GM18520 (cell line): Measurements from ENCODE around the gene KCTD16.
A peak's percentile ranks its signal among the peaks of the same experiment; 100 is the strongest.

Experiments
- ATAC-seq: cut with Tn5 transposase; IDR thresholded peaks from one replicate; pipeline ENCODE4 v1.9.1; 2021; ENCODE audit not compliant: unreplicated experiment

Gene KCTD16

DNA sequence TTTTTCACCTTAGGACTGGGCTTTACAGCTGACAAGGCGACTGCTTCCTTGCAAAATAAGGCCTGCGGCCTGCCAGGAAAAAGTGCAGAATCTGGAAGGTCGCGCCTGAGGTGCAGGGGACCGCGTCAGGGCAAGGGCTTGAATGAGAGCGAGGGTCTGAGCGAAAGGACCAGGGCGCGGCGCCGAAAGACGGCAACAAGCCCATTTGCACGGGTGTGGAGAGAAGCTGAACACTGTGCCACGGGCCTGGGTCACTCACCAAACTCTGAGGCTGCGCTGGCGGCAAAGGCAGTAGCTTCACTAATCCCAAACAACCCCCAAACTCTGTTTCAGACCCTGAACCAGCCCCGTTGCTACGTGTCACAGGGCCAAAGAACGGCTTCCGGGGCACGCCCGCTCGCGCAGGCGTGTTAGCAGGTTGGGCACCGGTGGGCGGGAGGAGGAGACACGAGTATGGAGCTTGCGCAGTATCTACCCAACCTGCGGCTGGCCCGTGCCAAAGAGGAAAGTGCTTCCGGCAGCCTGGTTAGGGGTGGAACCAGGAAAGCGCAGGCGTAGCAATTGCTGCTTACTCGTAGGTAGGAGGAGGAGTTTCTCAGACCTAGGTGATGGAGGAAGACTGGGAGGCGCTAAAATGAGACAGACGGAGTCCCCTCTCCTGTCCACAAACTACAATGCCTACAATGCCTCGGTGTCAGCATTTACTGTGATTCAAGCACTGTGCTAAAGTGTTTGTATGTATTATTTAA, at the start of gene KCTD16, which contains the start of gene YIPF5:
TSS of gene KCTD16 (plus strand) at position 598 of the 749 bp plus-strand sequence.
TSS of gene YIPF5 (minus strand) at position 384 of the 749 bp plus-strand sequence. CDS start 704 bp downstream, outside the sequence.
- ATAC-seq = peak; percentile 100

DNA sequence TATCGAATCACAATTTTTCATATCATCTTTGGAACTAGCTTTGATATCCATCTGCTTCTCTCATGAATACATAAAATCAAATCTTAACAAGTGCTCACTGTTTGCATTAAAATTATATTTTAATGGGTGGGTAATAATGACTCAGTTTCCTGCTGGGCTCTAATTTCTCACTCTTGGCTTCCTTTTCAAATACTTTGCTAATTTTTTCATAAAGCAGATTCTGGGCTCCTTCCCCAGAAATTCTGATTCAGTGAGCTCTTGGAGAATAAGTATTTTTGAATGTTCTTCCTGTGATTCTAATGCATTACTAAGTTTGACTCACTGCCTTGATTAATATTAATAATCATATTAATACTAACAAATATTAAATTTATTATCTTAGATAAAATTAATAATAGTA, 49.1 kb upstream of the KCTD16 start:
- no peak for ATAC-seq

DNA sequence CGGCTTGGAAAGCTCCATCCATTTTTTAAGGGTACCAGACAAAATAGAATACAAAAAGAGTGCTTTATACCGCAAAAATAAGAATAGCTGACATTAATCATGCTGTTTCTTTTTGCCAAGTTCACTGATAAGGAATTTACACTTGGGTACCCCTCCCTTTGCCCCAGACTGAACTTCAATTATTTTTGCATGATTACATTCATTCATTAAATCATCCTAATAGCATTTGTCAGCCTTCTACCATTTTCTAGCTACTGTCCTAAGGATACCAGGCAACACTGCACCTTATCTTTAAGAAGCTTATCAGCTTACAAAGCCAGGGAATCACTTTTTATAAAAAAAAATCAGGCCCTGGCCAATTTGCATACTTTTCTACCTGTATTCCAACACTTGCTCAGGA, 48.6 kb upstream of the KCTD16 start:
- no peak for ATAC-seq

DNA sequence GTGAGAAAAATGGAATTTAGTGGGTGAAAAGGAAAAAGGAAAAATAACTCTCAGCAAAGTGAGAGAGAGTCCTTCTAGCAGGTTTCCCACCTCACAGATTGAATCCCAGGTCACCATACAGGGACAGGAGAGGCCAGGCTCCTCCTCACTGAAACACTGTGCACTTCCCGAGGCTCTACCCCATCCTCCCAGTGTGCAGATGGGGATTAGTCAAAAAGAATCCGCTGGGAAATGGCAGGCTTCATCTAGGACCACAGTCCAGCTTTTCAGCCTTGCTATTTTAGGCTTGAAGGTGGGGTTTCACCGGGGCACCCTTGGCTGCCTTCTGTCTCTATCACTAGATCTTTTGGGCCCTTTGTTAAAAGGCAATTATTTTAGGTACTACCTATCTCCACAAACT, 48.0 kb upstream of the KCTD16 start:
- no peak for ATAC-seq

DNA sequence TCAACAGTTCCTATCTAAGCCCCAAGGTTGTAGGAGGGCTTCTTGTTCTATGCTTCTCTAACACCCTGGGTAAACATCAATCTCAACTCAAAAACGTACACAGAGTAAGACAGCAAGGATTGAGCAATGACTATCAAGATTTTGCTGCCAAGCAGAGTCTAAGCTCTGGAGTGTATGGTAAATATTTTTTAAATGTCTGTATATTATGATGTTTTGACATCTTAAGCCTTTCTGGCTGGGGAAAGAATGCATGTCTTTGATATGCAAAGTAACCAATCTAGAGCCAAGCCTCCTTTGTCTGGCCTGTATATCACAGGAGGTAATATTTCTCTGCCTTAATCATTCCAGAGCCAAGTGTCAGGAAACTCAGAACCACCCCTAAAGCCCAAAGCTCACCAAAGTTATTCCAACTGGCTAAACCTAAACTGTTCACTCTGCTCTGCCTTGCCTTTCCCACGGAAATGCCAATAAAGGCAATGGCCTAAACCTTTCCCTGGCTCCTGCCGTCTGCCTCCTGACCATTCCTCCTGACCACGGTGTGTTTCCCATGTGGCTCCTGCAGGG, 45.4 kb upstream of the KCTD16 start:
- ATAC-seq = no peak

DNA sequence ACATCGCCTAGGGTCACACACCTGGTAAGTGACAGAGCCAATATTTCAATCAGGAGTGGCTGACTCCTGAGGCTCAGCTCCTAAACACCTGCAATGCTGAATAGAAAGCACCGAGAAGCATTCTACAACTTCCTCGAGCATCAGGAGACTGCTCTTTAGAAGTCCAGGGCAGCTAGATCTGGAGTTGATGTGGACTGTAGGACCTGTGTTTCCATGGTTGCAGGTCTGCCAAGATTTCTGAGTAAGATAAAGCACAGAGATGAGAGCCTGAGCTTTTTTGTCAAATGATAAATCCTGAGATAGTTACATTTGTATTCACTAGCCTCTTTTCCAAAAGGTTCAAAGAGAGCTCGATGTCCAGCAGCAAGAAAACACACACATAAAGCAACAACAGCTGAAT, 44.0 kb upstream of the KCTD16 start:
- no peak for ATAC-seq

DNA sequence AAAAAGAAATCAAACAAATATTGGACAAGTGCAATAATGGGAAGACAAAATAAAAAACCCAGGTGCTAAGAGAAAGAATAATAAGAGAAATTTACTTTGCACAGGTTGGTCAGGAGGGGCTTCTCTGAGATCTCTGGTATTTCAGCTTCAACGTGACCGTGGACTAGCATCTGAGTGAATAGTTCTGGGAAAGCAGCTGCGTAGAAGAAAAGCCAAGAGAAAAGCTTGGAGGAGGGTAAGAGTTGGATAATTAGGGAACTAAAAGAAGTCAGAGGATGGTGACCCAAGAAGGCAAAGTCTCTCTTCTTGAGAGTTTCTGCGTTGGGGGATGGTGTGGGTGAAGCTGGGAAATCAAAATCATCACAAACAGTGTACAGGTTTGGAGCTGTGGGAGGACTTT, 41.8 kb upstream of the KCTD16 start:
- ATAC-seq = no peak

DNA sequence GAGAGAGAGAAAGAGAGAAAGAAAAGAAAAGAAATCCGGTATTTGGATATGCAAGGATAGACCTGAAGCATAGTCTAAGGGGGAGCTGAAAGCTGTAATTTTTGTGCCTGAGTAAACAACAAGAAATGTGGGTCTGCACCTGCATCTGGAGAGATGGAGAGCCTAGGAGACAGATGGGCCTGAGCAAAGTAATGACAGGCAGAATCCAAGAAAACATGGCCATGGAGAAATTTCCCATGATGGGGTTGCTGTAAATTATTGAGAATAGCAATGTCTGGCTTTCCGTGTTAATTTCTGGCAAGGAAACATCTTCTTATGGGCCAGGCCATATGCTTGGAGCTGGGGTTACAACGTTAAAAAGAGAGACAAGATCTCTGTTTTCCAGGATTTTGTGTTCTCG, 40.4 kb upstream of the KCTD16 start:
- no peak for ATAC-seq

DNA sequence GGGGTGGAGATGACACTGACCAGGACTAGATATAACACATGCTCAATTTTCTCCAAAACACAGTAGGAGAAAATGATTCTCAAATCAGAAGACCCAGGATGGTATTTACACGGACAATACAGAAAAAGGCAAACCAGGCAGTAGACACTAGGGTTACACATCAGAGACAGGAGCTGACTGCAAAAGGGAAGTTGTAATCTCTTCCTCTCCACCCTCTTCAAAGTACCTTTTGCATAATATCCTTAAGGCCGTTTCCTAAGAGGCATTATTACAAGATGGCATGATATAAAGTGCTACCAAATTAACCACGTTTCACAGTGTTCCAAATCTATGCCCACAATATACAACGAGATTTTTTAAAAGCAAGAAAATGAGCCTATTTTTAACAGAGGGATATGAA, 39.4 kb upstream of the KCTD16 start:
- ATAC-seq = no peak

DNA sequence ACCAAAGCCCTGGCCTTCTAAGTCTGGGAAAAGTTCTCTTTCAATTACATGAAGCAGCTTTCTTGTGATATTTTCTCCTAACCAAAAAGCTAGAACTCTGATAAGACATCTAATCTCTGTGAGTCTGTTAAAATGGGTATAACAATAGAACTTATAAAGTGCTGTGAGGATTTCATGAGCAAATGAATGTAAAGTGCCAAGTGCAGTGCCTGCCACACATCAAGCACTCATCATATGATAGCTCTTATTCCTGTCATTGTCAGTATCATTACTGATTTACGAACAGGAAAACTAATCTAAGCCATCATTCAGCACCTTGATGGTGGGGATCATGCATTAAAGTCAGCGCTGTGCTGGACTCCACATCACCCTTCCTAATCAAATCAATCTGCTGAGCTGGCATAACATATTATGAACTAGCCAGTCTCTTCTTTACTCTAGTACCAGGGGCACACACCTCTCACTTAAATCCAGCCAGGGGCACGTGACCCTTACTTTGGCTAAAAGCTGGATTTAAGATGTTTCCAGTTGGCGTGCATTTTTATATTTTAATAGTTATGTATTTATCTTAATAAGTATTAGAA, 37.5 kb upstream of the KCTD16 start:
- ATAC-seq = no peak

DNA sequence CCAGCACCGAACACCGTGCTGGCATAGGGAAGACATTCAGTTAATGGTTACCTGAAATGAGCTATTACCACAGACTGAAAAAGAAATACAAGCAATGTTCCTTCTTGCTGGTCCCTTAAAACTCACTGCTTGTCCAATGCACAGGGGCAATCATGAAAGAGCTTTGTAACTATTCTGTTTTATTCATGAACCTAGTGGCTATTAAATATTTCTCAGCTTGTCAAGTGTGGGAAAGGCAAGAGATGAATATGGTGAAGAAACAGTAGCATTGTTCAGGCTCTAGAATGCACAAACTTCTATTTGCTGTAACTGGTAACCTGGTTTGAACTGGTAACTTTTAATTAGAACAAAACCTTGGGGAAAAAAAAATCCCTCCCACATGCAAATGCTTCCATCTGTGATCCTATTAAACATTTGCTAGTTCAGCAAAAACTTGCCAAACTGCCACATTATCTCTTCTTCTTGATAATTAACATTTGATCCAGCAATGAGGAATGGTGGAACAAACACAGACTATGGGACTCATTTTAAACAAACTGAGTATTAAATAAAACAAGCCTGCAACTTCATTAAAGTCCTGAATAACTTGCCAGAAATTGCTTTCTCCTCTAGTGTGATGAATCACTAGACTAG, 36.4 kb upstream of the KCTD16 start:
- no peak for ATAC-seq

DNA sequence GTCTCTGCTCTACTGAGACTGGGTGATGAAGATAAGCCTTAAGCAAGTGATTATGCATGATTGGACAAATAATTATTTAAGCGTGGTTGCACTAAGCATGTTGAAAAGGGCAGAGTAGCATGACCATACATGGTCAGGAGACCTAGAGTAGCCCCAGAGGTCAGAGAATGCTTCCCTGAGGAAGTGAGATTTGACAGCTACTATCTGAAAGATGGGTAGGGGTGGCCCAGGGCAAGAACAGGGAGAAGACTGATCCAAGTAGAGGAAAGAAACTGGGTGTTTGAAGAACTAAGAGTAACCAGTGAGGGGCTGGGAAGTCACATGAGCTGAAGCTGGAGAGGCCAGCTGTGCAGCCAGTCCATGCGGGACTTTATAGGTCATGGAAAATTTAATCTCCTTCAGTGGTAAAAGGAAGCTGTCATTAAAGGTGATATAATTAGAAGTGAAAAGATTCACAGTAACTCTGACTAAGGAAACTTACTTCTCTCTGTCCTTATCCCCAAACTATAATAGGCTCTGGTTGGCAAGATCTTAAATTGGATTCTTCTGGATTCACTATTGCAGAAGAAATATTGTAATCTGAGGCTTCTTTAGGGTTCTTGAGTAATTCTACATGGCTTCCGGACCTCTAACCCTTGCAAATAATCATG, 35.4 kb upstream of the KCTD16 start:
- no peak for ATAC-seq

DNA sequence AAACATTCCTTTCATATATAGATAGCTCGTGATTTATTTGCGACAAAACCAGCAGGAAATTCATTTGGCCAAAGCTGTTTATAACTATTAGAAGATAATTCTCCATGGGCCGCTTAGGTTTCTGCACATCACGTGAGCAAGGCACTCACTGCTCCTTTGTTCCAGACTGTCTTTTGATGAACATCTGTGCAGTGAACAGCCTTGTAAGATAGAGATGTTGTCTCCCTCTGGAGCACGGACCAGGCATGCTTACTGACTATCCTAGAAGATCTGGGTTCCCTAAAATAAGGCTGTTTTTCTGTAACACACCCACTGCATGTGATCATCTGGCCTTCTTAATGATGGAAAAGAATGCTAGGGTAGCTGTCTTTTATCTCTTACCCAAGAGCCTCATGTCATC, 31.1 kb upstream of the KCTD16 start:
- ATAC-seq = no peak

DNA sequence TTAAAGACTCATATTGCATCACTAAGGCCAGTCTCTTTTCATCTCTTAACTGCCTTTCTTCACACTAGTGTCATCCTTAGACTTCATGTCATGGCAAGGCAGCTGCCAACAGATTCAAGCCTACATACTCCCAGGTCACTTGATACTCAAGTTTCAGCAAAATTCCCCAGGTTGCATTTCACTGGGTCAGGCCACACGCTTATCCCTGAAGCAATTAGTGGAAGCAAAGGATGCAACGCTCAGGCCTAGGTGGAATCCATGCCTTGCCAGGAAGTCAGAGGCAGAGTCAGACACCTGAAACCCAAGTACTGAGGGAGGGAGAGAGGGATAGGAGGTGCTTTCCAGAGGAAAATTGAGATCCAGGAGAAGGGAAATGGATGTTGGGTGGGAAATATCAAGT, 29.1 kb upstream of the KCTD16 start:
- ATAC-seq = no peak

DNA sequence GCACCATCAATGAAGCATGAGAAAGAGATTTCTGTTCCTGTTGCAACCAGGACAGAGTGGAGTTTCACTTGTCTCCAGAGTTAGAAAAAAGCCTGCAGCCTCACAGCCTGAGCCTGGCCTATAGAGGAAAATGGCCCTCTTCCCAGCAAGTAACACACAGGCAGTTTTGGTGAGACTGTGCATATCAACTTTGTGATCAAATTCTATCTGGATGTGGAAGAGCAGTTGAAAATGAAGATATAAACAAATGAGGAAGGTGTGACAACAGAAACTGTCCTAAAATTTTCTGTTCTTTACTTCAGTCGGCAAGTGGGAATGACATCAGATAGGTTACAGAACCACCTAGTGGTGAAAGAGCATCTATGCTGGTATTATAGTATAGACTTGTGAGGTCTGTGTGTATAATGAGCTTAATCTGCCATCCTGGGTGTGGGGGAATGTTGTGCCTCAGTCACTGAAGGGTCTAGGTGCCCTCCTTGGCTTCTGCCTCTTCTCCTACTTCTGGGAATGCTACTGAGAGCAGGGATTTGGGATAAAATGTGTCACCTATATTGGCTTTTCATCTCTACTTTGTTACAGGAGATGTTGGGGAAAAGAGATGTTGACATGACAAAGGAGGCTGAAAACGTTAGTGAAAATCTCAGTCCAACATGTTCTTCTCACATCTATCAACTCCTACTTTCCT, 28.4 kb upstream of the KCTD16 start:
- ATAC-seq = peak; percentile 85

DNA sequence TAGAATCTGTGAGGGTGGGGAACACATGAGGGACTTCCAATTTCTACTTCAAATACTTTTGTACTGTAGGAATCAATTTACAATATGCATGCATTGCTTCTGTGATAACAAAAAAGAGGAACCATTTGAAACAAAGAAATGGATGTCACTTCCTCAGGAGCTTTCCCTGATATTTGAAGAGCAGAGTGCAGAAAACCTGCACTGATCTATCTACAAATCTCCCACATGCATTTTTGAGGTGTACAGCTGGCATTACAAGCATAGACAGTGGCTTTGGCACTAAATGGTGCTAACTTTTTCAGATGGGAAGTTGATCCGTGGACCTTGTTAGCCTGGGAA, 27.9 kb upstream of the KCTD16 start:
- no peak for ATAC-seq

DNA sequence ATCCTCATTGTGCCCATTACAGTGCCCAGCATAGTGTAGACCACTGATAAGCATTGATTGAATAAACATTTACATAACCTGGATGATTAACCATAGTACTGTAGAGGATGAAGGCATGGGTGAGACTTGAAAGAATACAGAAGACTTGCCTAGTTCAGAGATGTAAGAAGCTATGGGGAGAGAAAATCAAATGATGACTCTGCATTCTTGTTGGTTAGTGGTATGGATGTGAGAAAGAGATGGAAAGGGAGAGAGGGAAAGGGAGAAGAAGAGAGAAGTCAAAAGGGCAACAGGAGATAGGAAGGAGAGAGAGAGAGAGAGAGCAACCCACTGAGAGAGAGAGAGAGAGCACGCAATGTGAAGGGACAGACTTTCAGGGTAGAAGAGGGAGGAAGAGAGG, 27.0 kb upstream of the KCTD16 start:
- no peak for ATAC-seq

DNA sequence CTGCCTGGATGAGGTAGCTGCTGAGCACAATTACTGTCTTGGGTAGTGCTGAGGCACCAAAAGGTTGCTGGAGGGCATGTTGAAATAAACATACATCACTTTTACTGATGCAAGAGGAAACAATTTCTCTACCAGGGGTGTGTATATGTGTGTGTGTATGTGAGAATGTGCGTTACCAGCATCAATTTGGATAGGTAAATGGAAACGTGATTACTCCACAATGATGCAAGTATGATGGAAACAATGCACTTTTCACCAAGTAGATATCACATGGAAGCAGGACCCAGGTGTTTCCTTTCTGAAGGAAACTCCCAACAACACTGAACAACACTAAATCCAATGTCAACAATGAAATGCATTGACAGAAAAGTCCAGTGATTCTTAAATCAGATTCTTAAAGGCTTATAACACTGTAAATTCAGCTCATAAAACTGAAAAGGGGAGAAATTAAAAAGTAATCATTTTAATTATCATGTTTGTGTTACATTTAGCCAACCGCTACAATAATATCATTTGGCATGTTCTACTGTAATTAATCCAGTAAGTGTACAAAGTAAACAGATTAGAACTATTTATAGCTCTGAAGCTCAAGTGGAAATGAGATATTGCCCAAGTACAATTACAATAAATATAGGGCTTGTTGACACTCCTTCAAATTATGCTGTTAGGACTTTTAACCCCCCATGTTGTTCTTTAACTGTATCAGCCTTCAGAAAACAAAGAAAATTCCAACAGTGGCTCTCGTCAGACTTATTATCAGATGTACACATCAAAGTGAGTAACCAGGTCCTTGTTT, 25.5 kb upstream of the KCTD16 start:
- no peak for ATAC-seq

DNA sequence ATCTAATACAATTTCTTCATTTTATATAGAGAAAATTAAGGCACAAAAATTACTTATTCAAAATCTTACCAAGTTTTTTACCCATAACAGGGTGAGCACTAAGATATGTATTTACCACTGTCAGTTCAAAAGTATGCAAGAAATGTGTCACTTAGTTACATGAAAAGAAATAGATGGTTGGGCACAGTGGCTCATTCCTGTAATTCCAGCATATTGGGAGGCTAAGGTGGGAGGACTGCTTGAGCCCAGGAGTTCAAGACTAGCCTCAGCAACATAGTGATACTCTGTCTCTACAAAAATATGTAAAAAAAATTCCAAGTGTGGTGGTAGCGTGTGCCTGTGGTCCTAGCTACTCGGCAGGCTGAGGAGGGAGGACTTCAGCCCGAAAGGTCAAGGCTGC, 19.6 kb upstream of the KCTD16 start:
- ATAC-seq = no peak

DNA sequence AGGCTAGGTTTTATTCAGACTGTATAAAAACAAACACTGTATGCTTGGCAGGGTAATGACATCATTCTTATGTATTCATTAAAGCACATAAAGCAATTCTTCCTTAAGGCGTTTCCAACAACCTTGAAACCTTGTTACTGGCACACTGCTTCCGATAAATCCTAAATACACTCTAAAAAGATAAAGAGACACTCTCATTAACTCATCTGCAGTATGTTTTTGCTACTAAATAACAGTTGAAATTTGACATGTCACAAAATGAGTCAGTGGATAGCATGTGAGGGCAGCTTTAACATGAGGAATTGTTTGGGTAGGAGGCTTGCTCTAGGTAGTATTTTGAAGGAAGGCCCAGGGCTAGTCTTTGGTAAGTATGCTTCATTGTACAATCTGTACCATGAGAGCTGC, 13.9 kb upstream of the KCTD16 start:
- ATAC-seq = no peak
